ENCODE measurements around the gene GLI3. TPM values are rescaled to one million over a fixed set of nuclear protein-coding genes. Genes with fewer than 3 reads are reported as not detected.

Gene GLI3
- total and polyA plus RNA-seq, 2 donors from 2014 or later: 0.92 to 11.1 TPM

DNA sequence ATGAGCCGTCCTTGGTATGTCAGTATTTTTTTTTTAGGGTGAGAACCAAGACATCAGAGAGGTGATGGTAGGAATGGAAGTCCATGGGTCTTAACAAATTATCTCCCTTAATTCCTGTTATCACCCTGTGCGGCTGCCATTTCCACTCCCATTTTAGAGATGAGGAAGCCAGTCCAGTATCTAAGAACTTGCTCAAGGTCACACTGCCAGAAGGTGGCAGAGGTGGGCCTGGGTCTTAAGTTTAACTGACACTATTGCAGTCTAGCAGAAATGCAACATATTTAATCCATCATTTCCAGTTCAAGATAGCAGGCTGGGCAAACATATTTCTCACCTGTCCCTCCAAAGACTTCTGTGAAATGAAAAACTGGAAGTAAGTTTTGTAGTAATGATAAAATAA is 108.3 kb downstream of the GLI3 start:
- H3K27me3 ChIP-seq (ENCODE audit: control insufficient read depth, insufficient read depth, low read length): no peaks in the 10 kb centered on the region
- H3K4me1 ChIP-seq (ENCODE audit: control insufficient read depth in 2 of 3, insufficient read depth in 2 of 3, low read depth in 1 of 3, low read length in 3 of 3): no peaks in the 10 kb centered on the region
- TF ChIP-seq, protein P1, sequence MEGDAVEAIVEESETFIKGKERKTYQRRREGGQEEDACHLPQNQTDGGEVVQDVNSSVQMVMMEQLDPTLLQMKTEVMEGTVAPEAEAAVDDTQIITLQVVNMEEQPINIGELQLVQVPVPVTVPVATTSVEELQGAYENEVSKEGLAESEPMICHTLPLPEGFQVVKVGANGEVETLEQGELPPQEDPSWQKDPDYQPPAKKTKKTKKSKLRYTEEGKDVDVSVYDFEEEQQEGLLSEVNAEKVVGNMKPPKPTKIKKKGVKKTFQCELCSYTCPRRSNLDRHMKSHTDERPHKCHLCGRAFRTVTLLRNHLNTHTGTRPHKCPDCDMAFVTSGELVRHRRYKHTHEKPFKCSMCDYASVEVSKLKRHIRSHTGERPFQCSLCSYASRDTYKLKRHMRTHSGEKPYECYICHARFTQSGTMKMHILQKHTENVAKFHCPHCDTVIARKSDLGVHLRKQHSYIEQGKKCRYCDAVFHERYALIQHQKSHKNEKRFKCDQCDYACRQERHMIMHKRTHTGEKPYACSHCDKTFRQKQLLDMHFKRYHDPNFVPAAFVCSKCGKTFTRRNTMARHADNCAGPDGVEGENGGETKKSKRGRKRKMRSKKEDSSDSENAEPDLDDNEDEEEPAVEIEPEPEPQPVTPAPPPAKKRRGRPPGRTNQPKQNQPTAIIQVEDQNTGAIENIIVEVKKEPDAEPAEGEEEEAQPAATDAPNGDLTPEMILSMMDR (IDR thresholded peaks at IDR 0.05; ENCODE audit: borderline replicate concordance, extremely low read depth, insufficient read depth): no peak
- H3K4me3 ChIP-seq (ENCODE audit: low read length in 3 of 3): no peak overlapping the region
- FAIRE-seq (no peak), DNase-seq (peak in 1 of 5 donors; percentile 38)
- no peak overlapping the region for H3K9ac ChIP-seq (ENCODE audit: low read length in 3 of 3)
- H3K9me3 ChIP-seq (ENCODE audit: control insufficient read depth in 2 of 3, insufficient read depth in 1 of 3, low read length in 3 of 3): peaks cover 0 to 5% (median 0%) of the 10 kb centered on the region in 3 donors
- H3K27ac ChIP-seq (ENCODE audit: low read depth in 2 of 2, low read length in 2 of 2): no peak overlapping the region
- intact Hi-C loops (cut with DNase I): no loop called here
- H3K36me3 ChIP-seq (ENCODE audit: control insufficient read depth in 2 of 3, insufficient read depth in 3 of 3, low read length in 3 of 3): no peaks in the 10 kb centered on the region

DNA sequence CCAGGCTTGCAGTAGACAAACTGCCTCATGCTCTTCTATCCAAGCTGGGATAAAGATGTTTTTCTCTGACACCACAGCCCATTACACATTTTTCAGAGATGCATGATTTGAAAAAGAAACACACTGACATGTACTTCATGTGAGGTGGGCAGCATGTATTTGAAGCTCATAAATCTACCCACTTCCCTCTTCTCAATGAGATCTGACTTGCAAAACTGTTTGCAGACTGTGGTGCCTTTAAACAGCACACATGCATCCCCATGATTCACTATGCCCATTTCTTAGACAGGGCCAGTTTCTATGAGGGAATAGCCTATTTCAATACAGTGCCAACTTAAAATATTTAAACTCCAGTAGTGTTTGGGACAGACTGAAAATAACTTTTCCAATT is 109.8 kb downstream of the GLI3 start:
- Histone ChIP-seq H3K36me3 (ENCODE audit: control insufficient read depth in 2 of 3, insufficient read depth in 3 of 3, low read length in 3 of 3) (no peaks in the 10 kb centered on the region), H3K27ac (ENCODE audit: low read depth in 2 of 2, low read length in 2 of 2) (no peak overlapping the region), H3K27me3 (ENCODE audit: control insufficient read depth, insufficient read depth, low read length) (no peaks in the 10 kb centered on the region), H3K4me3 (ENCODE audit: low read length in 3 of 3) (no peak overlapping the region), H3K9ac (ENCODE audit: low read length in 3 of 3) (no peak overlapping the region), H3K9me3 (ENCODE audit: control insufficient read depth in 2 of 3, insufficient read depth in 1 of 3, low read length in 3 of 3) (peaks cover 0 to 5% (median 0%) of the 10 kb centered on the region in 3 donors), H3K4me1 (ENCODE audit: control insufficient read depth in 2 of 3, insufficient read depth in 2 of 3, low read depth in 1 of 3, low read length in 3 of 3) (no peaks in the 10 kb centered on the region)
- DNase-seq (no peak), FAIRE-seq (no peak)
- intact Hi-C loops (cut with DNase I): no loop called here
- TF ChIP-seq, protein P1 (IDR thresholded peaks at IDR 0.05; ENCODE audit: borderline replicate concordance, extremely low read depth, insufficient read depth): no peak

DNA sequence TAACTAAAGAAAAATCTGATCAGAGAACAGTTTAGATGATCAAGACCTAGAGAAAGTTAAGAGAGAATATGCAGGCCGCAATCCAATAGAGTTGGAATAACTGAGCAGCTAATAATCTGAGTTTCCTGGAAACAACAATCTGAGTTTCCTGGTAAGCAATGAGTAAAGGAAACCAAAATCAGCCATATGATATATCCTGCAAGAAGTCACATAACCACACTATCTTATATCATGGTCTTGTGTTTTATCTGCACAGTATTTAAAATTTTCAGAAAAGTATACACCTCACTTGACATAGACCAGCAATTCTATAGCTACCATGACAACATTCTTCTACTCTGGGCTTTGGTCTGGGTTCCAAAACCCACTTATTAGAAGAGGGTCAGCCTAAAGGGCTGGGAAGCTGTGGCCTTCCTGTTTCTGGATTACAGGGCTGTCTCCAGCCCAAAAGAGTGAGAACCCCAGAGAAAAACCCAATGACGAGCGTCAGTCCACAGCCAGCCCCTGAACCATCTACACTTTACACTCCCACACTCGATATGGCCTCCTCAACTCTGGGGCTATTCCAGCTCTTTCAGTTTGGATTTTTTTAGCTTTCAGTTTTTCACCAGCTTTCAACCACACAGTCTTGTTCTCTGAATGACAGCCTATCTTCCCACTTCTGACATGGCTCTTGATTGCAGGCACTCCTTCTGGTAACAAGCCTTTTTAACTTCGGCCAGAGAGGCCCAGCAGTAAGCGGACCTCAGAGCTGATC is 110.4 kb downstream of the GLI3 start:
- TF ChIP-seq, protein P1 (IDR thresholded peaks at IDR 0.05; ENCODE audit: borderline replicate concordance, extremely low read depth, insufficient read depth): no peak
- H3K36me3 ChIP-seq (ENCODE audit: control insufficient read depth in 2 of 3, insufficient read depth in 3 of 3, low read length in 3 of 3): no peaks in the 10 kb centered on the region
- peaks cover 0 to 5% (median 0%) of the 10 kb centered on the region in 3 donors for H3K9me3 ChIP-seq (ENCODE audit: control insufficient read depth in 2 of 3, insufficient read depth in 1 of 3, low read length in 3 of 3)
- H3K27ac ChIP-seq (ENCODE audit: low read depth in 2 of 2, low read length in 2 of 2): no peak overlapping the region
- intact Hi-C loops (cut with DNase I): no loop called here
- no peak overlapping the region for H3K9ac ChIP-seq (ENCODE audit: low read length in 3 of 3)
- H3K4me3 ChIP-seq (ENCODE audit: low read length in 3 of 3): no peak overlapping the region
- DNase-seq (no peak), FAIRE-seq (no peak)
- H3K4me1 ChIP-seq (ENCODE audit: control insufficient read depth in 2 of 3, insufficient read depth in 2 of 3, low read depth in 1 of 3, low read length in 3 of 3): no peaks in the 10 kb centered on the region
- no peaks in the 10 kb centered on the region for H3K27me3 ChIP-seq (ENCODE audit: control insufficient read depth, insufficient read depth, low read length)

Measured in kidney (tissue), 14 donors.